ENCODE data around the gene SLCO2B1.
A peak's percentile ranks its signal among the peaks of the same experiment; 100 is the strongest.

The SLCO2B1 gene

DNA sequence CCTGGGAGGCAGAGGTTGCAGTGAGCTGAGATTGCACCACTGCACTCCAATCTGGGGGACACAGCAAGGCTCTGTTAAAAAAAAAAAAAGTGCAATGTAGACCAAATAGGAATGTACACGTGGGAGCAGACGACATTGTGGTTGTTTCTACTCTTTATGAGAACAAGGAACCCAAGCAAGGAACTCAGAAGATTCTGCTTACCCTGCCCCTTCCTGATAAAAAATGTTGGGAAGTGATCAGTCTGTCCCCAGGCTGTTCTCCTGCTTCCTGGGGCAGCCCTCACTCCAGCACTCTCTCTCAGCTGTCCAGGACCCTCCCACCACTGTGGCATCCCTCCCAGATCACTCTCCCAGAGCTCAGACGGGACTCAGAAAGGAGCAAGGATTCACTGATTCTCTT lies 31.8 kb downstream of the SLCO2B1 start:
- TF ChIP-seq CTCF (IDR thresholded peaks at IDR 0.05), result no peak

GRCh38 chr11:75184051-75184450 lies 33.1 kb downstream of the SLCO2B1 start:
- no peaks in the 10 kb centered on the region for H3K9me3 Mint-ChIP-seq
- no peaks in the 10 kb centered on the region for H3K4me1 Mint-ChIP-seq

More for the DNA sequence above, 31.8 kb downstream of the SLCO2B1 start:
- DNase-seq, result no peak
- H3K4me3 Mint-ChIP-seq, result no peak overlapping the region
- no peaks in the 10 kb centered on the region for H3K9me3 Mint-ChIP-seq
- no peaks in the 10 kb centered on the region for H3K36me3 Mint-ChIP-seq (ENCODE audit: low read depth)
- H3K27me3 Mint-ChIP-seq (ENCODE audit: low read depth, poor library complexity), result peaks cover 20% of the 10 kb centered on the region
- no peak overlapping the region for H3K27ac Mint-ChIP-seq
- no peaks in the 10 kb centered on the region for H3K4me1 Mint-ChIP-seq

GRCh38 chr11:75184757-75185425 lies 34.0 kb downstream of the SLCO2B1 start:
- no peak for TF ChIP-seq CTCF (IDR thresholded peaks at IDR 0.05)

More at GRCh38 chr11:75184051-75184450, 33.1 kb downstream of the SLCO2B1 start:
- no peaks in the 10 kb centered on the region for H3K36me3 Mint-ChIP-seq (ENCODE audit: low read depth)
- H3K27ac Mint-ChIP-seq, result no peak overlapping the region
- TF ChIP-seq CTCF (IDR thresholded peaks at IDR 0.05), result no peak
- H3K27me3 Mint-ChIP-seq (ENCODE audit: low read depth, poor library complexity), result peaks cover 20% of the 10 kb centered on the region
- DNase-seq, result no peak
- H3K4me3 Mint-ChIP-seq, result no peak overlapping the region

DNA sequence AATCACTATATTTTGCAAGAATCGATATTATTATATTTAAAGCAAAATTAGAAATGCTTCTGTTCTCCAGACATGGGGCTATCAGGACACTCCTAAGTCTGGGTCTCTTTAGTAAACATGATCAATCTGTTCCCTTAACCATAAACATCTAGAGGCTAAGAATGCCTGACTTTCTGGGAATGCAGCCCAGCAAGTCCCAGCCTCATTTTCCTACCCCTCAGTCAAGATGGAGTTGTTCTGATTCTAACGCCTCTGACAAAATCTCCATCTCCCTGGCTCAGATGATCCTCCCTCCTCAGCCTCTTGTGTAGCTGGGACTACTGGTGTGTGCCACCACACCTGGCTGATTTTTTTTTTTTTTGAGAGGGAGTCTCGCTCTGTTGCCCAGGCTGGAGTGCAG lies 35.0 kb downstream of the SLCO2B1 start:
- H3K27me3 Mint-ChIP-seq (ENCODE audit: low read depth, poor library complexity), result peaks cover 17% of the 10 kb centered on the region
- no peak for DNase-seq
- H3K4me3 Mint-ChIP-seq, result no peak overlapping the region
- H3K27ac Mint-ChIP-seq, result no peak overlapping the region
- no peaks in the 10 kb centered on the region for H3K9me3 Mint-ChIP-seq
- peaks cover 5% of the 10 kb centered on the region for H3K4me1 Mint-ChIP-seq
- no peak for TF ChIP-seq CTCF (IDR thresholded peaks at IDR 0.05)
- H3K36me3 Mint-ChIP-seq (ENCODE audit: low read depth), result no peaks in the 10 kb centered on the region

More at GRCh38 chr11:75184757-75185425, 34.0 kb downstream of the SLCO2B1 start:
- no peaks in the 10 kb centered on the region for H3K4me1 Mint-ChIP-seq
- no peaks in the 10 kb centered on the region for H3K36me3 Mint-ChIP-seq (ENCODE audit: low read depth)
- H3K27ac Mint-ChIP-seq, result no peak overlapping the region
- peaks cover 20% of the 10 kb centered on the region for H3K27me3 Mint-ChIP-seq (ENCODE audit: low read depth, poor library complexity)
- no peak for DNase-seq
- H3K9me3 Mint-ChIP-seq, result no peaks in the 10 kb centered on the region
- H3K4me3 Mint-ChIP-seq, result no peak overlapping the region

GRCh38 chr11:75186999-75187398 lies 36.1 kb downstream of the SLCO2B1 start:
- Mint-ChIP-seq H3K4me1 (peaks cover 16% of the 10 kb centered on the region), H3K9me3 (no peaks in the 10 kb centered on the region), H3K27me3 (ENCODE audit: low read depth, poor library complexity) (peaks cover 11% of the 10 kb centered on the region), H3K4me3 (no peak overlapping the region), H3K36me3 (ENCODE audit: low read depth) (no peaks in the 10 kb centered on the region), H3K27ac (no peak overlapping the region)
- TF ChIP-seq CTCF (IDR thresholded peaks at IDR 0.05), result no peak
- no peak for DNase-seq

DNA sequence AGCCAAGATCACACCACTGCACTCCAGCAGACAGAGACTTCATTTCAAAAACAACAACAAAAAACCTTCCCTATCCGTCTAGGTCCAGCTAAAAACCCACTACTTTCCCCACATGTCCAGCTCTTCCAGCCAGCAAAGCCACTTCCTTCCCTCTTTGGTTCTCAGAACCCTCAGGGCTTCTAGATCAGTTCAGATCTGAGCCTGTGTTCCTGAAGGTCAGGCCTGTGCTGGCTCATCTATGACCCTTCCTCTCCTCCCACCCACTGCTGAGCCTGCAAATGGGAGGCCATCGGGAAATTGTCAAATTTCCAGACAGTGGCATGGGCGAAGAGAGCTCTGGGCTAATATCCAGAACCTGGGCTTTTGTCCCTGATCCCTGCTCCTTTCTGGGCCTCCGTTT lies 37.8 kb downstream of the SLCO2B1 start:
- no peaks in the 10 kb centered on the region for H3K36me3 Mint-ChIP-seq (ENCODE audit: low read depth)
- H3K9me3 Mint-ChIP-seq, result no peaks in the 10 kb centered on the region
- H3K27ac Mint-ChIP-seq, result peak overlapping the region; percentile 37
- TF ChIP-seq CTCF (IDR thresholded peaks at IDR 0.05), result no peak
- no peak for DNase-seq
- H3K4me3 Mint-ChIP-seq, result no peak overlapping the region
- H3K4me1 Mint-ChIP-seq, result peaks cover 21% of the 10 kb centered on the region
- H3K27me3 Mint-ChIP-seq (ENCODE audit: low read depth, poor library complexity), result peaks cover 11% of the 10 kb centered on the region

Measured in nephron progenitor cell (in vitro differentiated cells).